ENCODE measurements around the gene MGST3. TPM values are rescaled to one million over a fixed set of nuclear protein-coding genes. Genes with fewer than 3 reads are reported as not detected.
"Not testable (repeated sequence)": the region's sequence is repeated elsewhere in the genome, so short reads cannot be mapped to it uniquely, and the experiment has no call there.

The MGST3 gene
- total RNA-seq, 1 donor from 2014 or later: 133 TPM

- no peak for TF ChIP-seq CTCF (conservative IDR thresholded peaks at IDR 0.05)
- Mint-ChIP-seq H3K27ac (no peak overlapping the region), H3K9me3 (no peaks in the 10 kb centered on the region), H3K36me3 (no peaks in the 10 kb centered on the region), H3K4me1 (ENCODE audit: unreplicated experiment) (peaks cover 6% of the 10 kb centered on the region), H3K4me3 (no peak overlapping the region), H3K27me3 (no peaks in the 10 kb centered on the region)
- DNase-seq (ENCODE audit: extremely low spot score, unreplicated experiment): no peak
Measured at GRCh38 chr1:165605246-165605645, 25.8 kb upstream of the MGST3 start.

- H3K27me3 Mint-ChIP-seq; H3K4me1 Mint-ChIP-seq (ENCODE audit: unreplicated experiment); H3K36me3 Mint-ChIP-seq; H3K27ac Mint-ChIP-seq; H3K9me3 Mint-ChIP-seq; H3K4me3 Mint-ChIP-seq; DNase-seq (ENCODE audit: extremely low spot score, unreplicated experiment): not testable (repeated sequence)
Measured at GRCh38 chr1:165606676-165607075, 24.4 kb upstream of the MGST3 start.

GRCh38 chr1:165610866-165611265 is 20.2 kb upstream of the MGST3 start:
- Mint-ChIP-seq H3K9me3 (no peaks in the 10 kb centered on the region), H3K4me1 (ENCODE audit: unreplicated experiment) (no peaks in the 10 kb centered on the region), H3K36me3 (no peaks in the 10 kb centered on the region), H3K27ac (no peak overlapping the region), H3K27me3 (no peaks in the 10 kb centered on the region), H3K4me3 (no peak overlapping the region)
- no peak for DNase-seq (ENCODE audit: extremely low spot score, unreplicated experiment)
- no peak for TF ChIP-seq CTCF (conservative IDR thresholded peaks at IDR 0.05)

GRCh38 chr1:165612062-165612461 is 19.0 kb upstream of the MGST3 start:
- Mint-ChIP-seq H3K36me3 (no peaks in the 10 kb centered on the region), H3K27me3 (peaks cover 1% of the 10 kb centered on the region), H3K4me1 (ENCODE audit: unreplicated experiment) (no peaks in the 10 kb centered on the region), H3K27ac (no peak overlapping the region), H3K9me3 (no peaks in the 10 kb centered on the region), H3K4me3 (no peak overlapping the region)
- no peak for DNase-seq (ENCODE audit: extremely low spot score, unreplicated experiment)
- TF ChIP-seq CTCF (conservative IDR thresholded peaks at IDR 0.05): no peak

- Mint-ChIP-seq H3K4me3 (no peak overlapping the region), H3K36me3 (no peaks in the 10 kb centered on the region), H3K9me3 (no peaks in the 10 kb centered on the region), H3K27me3 (peaks cover 8% of the 10 kb centered on the region), H3K27ac (no peak overlapping the region), H3K4me1 (ENCODE audit: unreplicated experiment) (no peaks in the 10 kb centered on the region)
- no peak for DNase-seq (ENCODE audit: extremely low spot score, unreplicated experiment)
- TF ChIP-seq CTCF (conservative IDR thresholded peaks at IDR 0.05): no peak
Measured at GRCh38 chr1:165616054-165616612, 14.9 kb upstream of the MGST3 start.

- H3K27ac Mint-ChIP-seq: no peak overlapping the region
- H3K9me3 Mint-ChIP-seq: no peaks in the 10 kb centered on the region
- peaks cover 8% of the 10 kb centered on the region for H3K27me3 Mint-ChIP-seq
- no peak for TF ChIP-seq CTCF (conservative IDR thresholded peaks at IDR 0.05)
- no peaks in the 10 kb centered on the region for H3K4me1 Mint-ChIP-seq (ENCODE audit: unreplicated experiment)
- H3K36me3 Mint-ChIP-seq: no peaks in the 10 kb centered on the region
- no peak overlapping the region for H3K4me3 Mint-ChIP-seq
- DNase-seq (ENCODE audit: extremely low spot score, unreplicated experiment): no peak
Measured at GRCh38 chr1:165616987-165617546, 14.0 kb upstream of the MGST3 start.
